ENCODE data around the gene FRMD3. TPM values are rescaled to one million over a fixed set of nuclear protein-coding genes. Genes with fewer than 3 reads are reported as not detected.
A peak's percentile ranks its signal among the peaks of the same experiment; 100 is the strongest.

Gene FRMD3
- polyA plus RNA-seq, 1 donor: 15.4 TPM

DNA sequence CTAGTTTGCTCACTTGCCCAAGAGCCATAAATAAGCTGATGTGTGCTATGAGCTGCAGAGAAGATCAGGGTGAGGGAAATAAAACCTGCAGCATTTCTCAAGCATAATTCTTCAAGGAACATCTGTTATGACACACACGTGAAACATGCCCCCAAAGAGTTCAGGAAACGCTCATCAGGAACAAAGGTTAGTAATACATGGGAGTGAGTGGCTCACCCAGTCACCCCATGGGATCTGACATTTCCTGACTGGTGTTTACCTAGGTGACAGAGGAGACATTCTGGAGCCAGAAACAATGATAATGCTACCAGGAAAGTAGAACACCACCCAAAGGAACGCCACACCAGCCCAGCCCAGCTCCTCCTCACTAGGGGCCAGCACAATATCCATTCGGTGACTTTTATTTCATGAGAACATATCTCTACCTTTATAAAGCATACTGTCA lies 66.0 kb downstream of the FRMD3 start:
- no peak for DNase-seq

DNA sequence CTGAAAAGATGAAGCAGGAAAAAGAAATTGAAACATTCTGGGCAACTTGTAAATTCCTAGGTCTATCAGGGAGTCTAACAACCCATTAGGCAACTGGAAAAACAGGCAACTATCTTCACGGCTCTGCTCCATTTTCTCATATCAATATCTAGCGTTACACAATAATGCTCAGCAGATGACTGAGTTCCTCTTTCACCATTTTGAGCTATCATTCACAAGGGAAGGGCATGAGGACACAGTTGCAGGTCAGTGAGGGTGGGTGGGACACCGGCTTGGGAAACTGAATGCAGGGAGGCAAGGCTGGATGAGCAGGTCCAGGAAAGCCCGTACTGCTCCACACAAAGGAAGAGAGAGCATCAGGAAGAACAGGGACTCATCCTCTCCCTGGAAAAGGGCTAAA lies 67.0 kb downstream of the FRMD3 start:
- DNase-seq: no peak

DNA sequence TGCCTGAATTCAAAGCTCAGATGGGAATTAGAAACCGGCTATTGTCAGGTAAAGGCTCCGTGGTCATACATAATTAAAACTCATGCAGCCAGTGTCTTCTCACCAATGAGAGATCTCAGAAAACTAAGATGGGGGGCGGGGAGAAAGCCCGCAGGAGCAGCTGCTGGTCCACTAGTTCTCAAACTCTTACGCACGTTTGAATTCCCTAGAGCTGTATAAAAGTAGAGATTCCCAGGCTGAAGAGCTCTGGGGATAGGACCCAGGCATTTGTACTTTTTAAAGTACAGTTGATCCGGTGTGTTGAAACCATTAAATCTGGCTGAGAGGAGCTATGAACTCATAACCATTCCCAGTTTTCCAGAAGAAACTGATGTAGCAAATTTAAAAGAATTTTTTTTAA lies 68.5 kb downstream of the FRMD3 start:
- peak; percentile 11 for DNase-seq

DNA sequence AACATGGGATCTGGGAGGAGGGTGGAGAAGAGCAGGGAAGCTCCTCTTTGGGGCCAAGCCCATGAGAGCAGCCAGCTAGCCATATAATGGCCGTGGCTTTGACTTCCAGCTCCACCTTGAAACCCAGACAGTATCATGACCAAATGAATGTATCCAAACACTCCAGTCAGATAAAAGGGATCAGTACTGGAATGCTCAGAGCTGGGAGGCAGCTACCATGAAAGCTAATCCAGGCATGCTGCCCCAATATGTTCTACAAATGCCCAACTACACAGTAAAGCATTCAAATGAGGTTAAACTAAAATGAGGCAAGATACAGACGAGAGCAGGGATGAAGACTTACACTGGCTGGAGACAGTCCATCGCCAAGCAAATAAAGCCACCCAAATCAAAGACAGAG lies 69.4 kb downstream of the FRMD3 start:
- DNase-seq: no peak

DNA sequence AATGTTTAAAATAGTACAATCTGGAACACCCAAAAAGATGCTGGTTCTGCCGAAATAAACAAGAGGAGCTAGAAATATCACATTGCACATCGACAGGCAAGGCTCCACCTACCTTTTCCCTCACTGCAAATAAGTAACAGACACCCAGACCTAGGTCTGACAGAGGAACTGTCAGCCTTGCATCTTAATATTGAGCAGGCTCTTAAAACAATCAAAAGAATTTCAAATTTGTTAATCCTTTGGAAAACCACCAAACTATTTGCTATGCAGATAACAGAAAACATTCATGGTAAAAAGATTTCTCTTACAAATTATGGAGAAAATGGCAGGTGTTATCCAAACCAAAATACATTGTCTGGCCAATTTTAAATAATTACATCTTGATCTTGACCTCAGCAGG lies 71.3 kb downstream of the FRMD3 start:
- no peak for DNase-seq

DNA sequence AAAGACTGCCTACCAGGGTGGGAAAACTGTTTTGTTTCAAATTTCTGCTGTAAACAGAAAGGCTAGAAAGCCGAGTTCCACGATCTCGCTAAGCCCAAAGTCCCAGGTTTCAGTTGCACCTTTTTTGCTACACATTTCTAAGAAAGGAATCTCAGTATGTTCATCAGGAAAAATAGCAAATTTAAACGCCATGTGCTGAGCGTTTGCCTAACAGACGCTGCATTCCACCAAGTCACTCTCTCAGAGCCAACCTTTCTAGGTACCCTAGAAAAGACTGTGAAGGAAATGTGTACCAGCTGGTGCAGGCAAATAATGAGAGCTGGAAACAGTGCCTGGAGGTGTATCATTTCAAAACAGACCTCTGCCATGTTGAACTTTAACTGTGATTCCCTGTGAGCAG lies 71.8 kb downstream of the FRMD3 start:
- no peak for DNase-seq

DNA sequence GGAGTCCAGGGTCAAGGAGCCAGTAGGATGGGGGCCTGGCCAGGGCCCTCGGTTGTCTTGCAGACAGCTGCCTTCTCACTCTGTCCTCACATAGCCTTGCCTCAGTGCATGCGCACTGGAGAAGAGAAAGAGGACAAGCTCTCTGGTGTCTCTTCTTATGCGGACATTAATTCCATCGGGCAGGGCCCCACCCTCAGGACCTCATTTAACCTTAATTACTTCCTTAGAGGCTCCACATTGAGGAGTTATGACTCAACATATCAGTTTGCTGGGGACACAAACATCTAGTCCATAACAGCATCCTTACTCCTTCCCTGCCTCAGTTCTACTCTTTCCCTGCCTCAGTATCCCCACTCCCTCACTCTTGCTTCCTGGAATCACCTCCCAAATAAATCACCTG lies 78.4 kb downstream of the FRMD3 start:
- no peak for DNase-seq

DNA sequence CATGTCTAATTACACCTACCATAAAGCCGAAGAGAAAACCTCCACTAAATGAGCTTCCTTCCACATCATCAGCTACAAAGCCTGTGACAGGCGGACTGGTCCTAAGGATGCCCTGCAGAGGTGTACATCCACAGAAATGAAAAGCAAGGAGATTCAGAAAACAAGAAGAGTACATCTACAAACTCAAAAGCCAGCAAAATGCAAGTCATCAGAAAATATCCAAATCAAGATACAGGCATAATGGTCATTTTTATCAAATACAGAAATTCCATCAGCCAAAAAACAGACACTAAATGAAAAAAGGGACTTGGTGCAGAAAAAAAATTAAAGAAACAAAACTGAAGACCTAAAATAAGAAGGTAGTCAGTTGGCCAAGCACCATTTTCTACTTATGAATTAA lies 79.7 kb downstream of the FRMD3 start:
- DNase-seq: no peak

DNA sequence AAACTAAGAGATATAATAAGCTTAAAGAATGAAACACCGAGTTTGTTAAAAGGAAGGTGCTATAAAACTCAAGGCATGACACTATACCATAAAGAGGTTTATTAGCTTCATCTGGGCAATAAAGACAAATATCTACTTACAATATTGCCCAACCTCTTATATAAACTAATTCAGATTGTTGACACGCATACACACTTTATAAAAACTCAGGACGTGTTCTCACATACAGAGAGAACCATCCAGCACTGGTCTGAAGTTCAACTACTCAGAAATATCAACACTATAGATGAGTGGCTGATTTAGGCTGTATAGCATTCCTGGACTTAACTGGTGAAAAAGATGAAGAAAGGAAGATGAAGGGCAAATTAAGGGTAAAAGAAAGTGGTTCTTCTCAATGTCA lies 81.2 kb downstream of the FRMD3 start:
- no peak for DNase-seq

DNA sequence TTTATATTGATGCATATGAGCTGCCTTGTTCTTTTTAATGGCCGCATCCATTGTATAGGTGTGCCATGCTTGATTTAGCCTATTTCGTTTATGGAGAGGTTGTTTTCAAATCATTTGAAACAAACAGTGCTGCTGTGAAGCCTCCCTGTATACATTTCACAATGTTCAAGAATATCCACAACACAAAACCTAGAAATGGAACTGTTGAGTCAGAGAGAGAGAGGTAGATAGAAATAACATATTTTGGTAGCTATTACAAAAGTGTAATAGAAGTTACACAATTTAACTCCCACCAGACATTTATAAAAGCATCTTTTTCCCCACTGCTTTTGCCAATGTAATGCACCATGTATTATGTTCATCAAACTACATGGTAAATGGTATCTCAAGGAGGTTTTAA lies 82.0 kb downstream of the FRMD3 start:
- DNase-seq: no peak

DNA sequence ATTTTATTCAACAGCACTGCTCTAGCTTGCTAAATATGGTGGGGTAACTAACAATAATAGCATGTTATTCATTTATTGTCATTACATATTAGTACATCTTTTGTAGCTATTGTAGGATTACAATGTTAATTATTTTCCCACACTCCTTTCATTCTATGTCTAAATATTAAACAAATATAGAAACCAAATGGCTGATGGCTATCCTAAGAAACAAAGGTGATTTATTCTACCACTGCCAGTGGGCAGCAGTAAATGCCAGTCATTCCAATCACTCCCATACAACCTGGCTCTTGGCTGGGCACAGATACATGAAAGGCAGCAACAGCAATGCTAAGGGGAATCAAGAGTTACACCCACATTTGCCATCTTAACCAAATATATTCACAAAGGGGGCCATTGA lies 84.1 kb downstream of the FRMD3 start:
- no peak for DNase-seq

DNA sequence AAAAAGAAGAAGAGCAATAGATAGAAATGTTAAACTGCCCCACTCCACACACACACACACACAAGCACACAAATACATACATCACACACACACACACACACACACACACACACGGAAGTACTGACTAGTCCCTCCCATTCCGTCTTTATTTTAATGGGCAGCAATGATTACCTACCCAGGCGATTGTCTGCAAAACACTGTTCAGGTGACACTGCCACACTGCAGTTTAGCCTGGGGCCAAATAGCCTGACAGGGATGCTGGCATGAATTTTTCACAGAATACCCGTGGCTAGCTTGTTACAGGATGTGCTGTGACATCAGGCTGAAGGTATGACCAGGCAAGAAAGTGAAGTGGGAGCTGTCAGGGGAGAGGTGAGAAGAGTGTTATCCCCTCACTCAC lies 86.9 kb downstream of the FRMD3 start:
- no peak for DNase-seq

DNA sequence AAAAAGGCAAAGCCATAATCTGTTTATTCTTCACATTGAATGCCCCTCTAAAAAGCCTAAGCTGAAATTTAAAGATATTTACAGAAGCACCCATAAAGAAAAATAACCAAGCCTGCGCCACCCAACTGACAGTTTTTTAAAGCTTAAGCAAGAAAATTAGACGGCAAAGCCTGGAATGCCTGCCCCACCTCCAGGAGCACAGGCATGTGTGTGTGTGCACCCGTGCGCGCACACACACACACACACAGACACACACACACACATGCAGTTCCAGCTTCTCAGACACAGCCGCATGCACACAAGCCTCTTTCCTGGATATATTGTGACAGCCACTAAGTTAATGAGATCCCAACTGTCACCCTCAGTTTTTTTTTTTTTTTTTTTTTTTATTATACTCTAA lies 88.2 kb downstream of the FRMD3 start:
- DNase-seq: no peak

DNA sequence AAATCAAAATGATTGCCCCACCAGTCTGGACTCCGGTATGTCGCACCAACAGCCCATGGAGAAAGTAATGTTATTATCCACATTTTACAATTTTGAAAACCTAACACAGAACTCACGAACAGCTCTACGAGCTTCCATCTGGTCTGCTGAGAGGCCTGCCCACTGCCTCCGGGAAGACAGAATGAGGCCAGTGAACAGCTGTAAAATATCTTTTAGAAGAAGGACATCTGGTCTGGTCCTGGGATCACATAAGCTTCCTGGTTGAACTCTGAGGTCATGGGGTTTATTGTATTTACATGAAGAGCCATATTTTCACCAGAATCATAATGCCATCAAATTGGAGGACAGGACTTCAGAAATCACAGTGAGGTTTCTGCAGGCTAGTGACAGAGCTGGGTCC lies 89.0 kb downstream of the FRMD3 start:
- no peak for DNase-seq

DNA sequence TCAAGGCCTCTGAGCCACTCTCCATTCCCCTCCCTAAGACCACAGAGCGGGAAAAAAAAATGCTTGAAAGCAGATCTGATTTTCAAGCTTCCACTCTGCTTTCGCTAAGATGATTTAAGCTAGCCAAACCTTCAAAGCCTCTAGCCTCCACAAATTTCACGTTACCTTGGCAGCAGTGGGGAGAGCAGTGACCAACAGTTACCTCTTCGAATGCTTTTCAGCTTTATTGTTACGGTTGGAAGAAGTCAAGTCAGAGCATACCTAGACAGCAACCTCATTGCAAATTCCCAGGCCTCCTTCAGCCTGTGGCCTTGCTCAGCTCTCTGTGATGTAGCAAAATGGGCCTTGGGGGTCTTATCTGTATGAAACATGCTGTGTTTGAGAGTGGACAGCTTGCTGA lies 89.6 kb downstream of the FRMD3 start:
- no peak for DNase-seq

DNA sequence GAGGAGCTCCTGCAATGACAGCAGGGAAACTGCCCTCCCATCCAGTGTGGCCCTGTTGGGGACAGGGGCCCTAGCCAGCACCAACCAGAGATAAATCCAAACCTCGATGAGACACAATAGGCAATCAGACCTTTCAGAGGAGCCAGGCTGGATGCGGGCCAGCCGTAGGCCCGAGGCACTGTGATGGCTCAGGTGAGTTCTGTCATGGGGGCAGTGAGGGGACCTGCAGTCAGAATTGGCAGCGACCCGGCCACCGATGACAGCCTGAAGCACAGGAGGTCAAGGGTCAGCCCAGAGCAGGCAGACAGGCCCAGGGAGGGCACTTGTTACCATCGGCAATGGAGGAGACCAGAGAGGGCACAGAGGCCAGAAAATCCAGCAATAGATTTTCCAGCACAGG lies 90.8 kb downstream of the FRMD3 start:
- no peak for DNase-seq

DNA sequence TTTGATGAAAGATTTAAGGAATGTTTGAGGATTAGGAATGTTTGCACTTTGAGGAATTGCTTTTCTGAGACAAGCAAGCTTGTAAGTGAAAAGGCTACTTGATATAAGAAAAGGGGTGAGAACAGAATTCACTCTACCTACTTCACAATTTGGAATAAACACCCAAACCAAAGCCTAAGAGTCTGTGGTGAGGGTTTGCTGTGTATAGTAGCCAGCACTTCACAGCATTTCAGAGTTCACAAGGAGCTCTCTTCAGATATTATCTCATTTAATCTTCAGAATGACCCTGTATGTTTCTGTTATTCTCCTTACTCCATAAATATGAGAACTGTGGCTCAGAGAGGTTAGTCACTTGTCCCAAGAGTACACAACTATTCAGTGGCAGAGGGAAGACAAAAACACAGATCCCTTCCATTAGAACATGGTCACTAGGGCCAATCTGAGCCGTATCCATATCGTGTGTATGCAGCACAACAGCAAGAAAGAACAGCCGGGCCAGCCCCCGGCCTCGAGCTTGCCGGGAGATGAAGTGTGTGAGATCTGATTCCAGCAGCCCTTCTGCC lies 92.4 kb downstream of the FRMD3 start:
- no peak for DNase-seq

DNA sequence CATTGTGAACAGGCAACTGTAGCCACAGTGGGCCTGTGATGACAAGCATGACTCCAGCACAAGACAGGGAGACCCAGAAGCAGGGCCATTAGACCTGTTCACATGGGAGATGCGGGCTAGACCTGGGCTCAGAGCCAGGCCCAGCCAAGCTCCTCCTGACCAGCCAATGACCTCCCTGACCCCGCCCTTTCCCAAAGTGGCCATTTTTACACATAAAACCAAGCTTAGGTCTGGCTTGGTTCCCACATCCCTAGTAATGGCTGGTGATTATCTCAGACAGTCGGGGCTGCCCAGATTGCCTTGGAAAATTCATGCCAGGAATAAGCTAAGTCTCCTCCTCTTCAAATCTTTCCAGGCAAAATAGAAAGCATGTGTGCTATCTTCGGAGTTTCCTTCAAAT lies 94.1 kb downstream of the FRMD3 start:
- DNase-seq: no peak

DNA sequence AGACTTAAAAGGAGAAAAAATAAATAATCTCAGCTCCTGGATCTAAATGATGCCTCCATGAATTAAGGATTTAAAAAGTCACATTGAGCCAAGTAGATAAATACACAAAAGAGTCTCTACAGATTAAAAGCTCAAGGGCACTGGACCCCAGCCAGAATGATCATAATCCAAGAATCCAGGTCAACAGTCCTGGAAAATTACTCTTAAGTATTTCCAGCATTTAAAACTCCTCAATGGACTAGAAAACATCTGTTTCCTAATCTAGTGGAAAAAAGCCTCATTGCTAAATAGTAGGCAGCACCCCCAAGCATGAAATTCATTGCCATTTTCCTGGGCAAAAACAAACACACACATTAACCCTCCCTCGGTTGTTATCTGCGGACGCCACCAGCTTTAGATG lies 96.8 kb downstream of the FRMD3 start:
- no peak for DNase-seq

DNA sequence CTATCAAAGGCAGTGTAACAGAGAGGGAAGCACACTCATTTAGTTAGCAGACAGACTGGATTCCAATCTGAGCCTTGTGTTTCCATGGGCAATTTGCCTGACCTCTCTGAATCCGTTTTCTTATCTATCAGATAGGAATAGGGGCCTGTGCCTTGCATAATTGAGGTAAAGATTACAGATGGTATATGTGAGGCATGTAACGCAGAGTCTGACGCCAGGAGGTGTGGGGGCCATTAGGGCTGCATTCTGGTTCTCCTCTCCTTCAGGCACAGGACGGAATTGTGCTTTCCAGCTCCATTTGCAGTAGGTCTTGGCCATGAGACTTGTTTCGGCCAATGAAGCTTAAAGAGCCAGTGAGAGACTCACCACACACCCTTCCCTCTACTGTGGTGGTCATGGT lies 97.6 kb downstream of the FRMD3 start:
- DNase-seq: no peak

DNA sequence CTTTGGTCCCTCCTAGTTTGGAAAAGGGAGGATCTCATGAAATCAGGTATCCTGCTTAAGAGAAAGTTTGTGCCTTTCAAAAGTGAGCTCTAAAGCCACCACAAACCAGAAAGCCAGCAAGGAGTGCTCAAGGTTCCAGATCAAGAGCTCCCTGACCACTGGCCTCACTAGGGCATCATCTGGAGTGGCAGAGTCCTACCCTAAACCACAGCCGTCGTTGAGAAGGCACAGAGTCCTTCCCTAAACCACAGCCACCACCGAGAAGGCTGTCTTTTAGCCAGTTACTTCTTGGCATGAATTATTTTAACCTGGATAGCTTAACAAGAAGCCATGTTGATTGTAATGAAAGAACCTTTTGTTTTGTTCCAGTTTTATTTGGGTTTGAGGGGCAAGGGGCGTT lies 102.9 kb downstream of the FRMD3 start:
- no peak for DNase-seq

DNA sequence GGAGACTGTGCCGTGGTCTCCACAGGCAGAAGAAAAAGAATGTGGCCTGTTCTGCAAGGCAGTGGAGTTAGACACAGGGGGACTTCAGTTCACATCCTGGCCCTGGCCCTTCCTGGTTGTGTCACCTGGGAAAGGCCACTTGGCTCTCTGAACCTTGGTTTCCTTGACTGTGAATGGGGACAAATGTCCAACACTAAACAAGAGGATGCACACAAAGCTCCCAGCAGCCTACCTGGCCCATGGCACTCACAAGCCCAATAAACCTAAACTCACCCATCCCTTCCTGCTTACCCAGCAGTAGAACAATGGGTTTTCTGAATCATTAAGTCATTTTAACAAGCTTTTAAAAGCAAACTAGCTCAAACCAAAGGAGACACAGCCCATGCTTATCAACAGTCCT lies 103.9 kb downstream of the FRMD3 start:
- DNase-seq: no peak

DNA sequence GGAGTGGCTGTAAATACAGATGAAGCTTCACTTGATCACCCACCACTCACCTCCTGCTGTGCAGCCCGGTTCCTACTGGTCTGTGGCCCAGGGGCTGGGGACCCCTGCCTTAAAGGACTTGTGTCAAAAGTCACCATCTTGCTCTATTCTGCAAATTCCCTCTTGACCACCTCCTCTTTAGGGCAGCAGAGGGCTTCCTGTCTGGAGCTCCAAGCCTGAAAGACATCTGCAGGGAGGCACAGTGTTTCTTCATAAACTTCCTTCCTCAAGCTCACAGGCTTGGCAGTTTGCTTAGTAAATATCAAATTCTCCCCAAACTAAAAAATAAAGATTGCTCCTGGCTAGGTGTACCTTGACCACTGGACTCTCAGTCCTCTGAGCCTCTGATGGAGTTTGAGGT lies 104.4 kb downstream of the FRMD3 start:
- no peak for DNase-seq

DNA sequence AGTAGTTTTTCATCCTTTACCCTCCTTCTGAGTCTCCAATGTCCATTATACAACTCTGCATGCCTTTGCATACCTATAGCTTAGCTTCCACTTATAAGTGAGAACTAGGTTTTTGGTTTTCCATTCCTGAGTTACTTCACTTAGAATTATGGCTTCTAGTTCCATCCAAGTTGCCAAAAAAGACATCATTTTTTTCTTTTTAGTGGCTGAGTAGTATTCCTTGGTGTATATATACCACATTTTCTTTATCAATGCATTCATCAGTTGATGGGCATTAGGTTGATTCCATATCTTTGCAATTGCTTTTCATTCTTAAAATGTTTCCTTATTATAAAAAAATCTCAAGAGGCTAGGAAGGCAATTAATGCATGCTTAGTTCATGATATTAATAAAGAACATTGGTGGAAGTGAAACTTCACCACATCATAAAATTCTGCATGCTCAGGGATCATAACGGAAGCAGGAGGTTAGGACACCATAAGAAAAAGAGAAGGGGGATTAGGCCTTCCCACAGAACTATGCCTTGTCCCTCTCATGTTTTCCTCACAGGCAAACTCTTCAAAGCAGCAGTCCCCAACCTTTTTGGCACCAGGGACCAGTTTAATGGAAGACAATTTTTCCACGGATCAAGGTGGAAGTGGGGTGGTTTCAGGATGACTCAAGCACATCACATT lies 105.2 kb downstream of the FRMD3 start:
- DNase-seq: no peak

DNA sequence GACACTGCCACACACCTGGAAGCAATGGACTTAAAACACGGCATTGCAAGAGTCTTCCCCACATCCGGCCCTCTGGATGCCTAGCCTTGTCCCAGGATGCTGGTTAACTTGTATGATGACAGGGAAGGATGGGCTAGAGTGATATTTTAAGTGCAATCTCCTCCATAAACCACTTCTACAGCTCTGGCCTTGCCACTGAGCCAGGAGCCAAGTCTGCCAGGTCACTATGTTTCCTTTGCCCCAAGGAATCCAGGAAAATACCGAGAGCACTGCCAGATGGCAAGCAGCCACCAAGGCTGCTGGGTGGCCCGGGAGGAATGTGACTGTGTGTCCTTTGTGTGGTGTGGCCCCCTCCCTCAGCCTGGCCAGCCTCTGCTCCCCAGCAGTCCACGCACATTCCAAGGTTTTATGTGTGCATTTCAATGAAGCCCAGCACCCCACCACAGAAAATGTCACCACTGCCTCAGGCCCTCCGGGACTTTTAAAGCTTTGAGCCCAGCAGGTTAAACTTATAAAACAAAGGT lies 106.0 kb downstream of the FRMD3 start:
- DNase-seq: no peak
